Measurements from ENCODE around the gene TGFBR2.

Gene TGFBR2

GRCh38 chr3:30650348-30650995 is 44.1 kb downstream of the TGFBR2 start (continued):
- TF ChIP-seq ZSCAN30 (tag by site-specific recombination; IDR thresholded peaks at IDR 0.05) (no peak), FEZF1 (tag by site-specific recombination; IDR thresholded peaks at IDR 0.05) (no peak), ATF2 (tag by site-specific recombination; IDR thresholded peaks at IDR 0.05; ENCODE audit: low read depth) (no peak), ZNF404 (tag by site-specific recombination; IDR thresholded peaks at IDR 0.05) (no peak)
- TF ChIP-seq, protein P1, sequence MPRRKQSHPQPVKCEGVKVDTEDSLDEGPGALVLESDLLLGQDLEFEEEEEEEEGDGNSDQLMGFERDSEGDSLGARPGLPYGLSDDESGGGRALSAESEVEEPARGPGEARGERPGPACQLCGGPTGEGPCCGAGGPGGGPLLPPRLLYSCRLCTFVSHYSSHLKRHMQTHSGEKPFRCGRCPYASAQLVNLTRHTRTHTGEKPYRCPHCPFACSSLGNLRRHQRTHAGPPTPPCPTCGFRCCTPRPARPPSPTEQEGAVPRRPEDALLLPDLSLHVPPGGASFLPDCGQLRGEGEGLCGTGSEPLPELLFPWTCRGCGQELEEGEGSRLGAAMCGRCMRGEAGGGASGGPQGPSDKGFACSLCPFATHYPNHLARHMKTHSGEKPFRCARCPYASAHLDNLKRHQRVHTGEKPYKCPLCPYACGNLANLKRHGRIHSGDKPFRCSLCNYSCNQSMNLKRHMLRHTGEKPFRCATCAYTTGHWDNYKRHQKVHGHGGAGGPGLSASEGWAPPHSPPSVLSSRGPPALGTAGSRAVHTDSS (tag by site-specific recombination; IDR thresholded peaks at IDR 0.05) = no peak

DNA sequence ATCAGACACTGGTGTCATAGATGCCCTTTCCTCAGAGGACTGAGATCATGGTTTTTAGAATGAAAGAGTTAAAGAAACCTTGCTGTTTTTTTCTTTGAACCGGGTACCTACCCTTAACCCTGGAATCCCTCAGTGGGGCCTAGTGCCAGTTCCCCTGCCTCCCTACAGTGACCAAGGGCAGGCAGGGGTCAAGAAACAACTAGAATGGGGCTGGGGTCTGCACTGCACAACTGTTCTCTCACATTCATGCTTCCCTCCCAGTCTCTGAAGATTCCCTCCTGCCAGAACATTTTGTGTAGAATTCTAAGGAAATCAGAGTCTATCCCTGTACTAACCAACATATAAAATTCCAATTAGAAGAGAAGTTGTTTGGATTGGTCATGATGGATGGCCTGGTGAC is 47.9 kb downstream of the TGFBR2 start:
- TF ChIP-seq KLF7 (tag by site-specific recombination; IDR thresholded peaks at IDR 0.05; ENCODE audit: borderline replicate concordance) (no peak), ZNF18 (tag by site-specific recombination; IDR thresholded peaks at IDR 0.05) (no peak), ZNF112 (tag by site-specific recombination; IDR thresholded peaks at IDR 0.05) (no peak)
- H3K27ac ChIP-seq (ENCODE audit: extremely low read depth, low read depth, low read length) = no peak overlapping the region
- H3K4me3 ChIP-seq (ENCODE audit: low read depth, low read length) = no peak overlapping the region
- ChIA-PET CTCF (no interaction called here), POLR2A (no interaction called here)
- no peaks in the 10 kb centered on the region for H3K9me3 ChIP-seq (ENCODE audit: control insufficient read depth, insufficient read depth, low read depth, low read length)
- no peaks in the 10 kb centered on the region; the same call in 1 of the 2 replicates for H3K4me1 ChIP-seq (ENCODE audit: control insufficient read depth, insufficient read depth, low read length)
- H3K36me3 ChIP-seq (ENCODE audit: control insufficient read depth in 2 of 2, insufficient read depth in 1 of 2, low read length in 2 of 2) = peaks cover 0 to 47% of the 10 kb centered on the region in 2 experiments; a peak in 2 of 3 replicates

DNA sequence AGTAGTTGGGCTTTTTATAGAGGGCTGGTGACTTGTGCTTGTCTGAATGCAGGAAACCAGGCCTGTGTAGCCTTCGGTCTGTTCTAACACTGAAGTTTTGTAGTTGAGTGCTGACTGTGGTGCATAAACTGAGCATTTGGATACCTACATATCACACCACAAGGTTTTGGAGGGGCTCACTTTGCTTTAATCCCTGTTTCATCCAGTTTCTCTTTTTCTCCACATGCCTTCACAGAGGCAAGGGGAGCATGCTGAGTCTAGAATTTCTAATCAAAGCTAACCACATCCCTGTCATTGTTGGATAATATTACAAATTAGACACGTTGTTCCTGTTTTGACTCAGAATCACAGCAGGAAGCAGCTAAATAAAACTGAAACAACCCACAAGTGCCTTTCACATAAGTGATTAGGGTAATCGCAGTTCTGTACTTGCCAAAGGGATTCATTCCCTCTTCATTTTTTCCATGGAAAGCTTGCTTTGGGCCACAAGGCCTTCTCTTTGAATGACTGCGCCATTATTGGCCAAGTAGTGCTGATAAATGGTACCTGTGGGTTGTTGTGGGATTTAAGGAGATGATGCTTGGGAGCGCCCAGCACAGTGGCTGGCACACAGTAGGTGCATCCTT is 48.9 kb downstream of the TGFBR2 start:
- ChIA-PET CTCF (interaction anchor here (0.6 kb wide), 1 partner anchor 31 kb away, joined by 3 read pairs; no protein-coding TSS in a partner anchor), POLR2A (no interaction called here)
- no peak overlapping the region for H3K27ac ChIP-seq (ENCODE audit: extremely low read depth, low read depth, low read length)
- H3K4me3 ChIP-seq (ENCODE audit: low read depth, low read length) = no peak overlapping the region
- H3K4me1 ChIP-seq (ENCODE audit: control insufficient read depth, insufficient read depth, low read length) = no peaks in the 10 kb centered on the region; the same call in 1 of the 2 replicates
- no peaks in the 10 kb centered on the region for H3K9me3 ChIP-seq (ENCODE audit: control insufficient read depth, insufficient read depth, low read depth, low read length)
- H3K36me3 ChIP-seq (ENCODE audit: control insufficient read depth in 2 of 2, insufficient read depth in 1 of 2, low read length in 2 of 2) = peaks cover 0 to 40% of the 10 kb centered on the region in 2 experiments; a peak in 2 of 3 replicates
- TF ChIP-seq ZBTB1 (tag by site-specific recombination; IDR thresholded peaks at IDR 0.05) (no peak), ZBTB49 (tag by site-specific recombination; IDR thresholded peaks at IDR 0.05; ENCODE audit: low read depth) (no peak), ZNF132 (tag by site-specific recombination; IDR thresholded peaks at IDR 0.05; ENCODE audit: borderline replicate concordance) (no peak), ZNF140 (tag by site-specific recombination; IDR thresholded peaks at IDR 0.05) (no peak), ZNF169 (tag by site-specific recombination; IDR thresholded peaks at IDR 0.05) (no peak), TRIM28 (IDR thresholded peaks at IDR 0.05; ENCODE audit: borderline replicate concordance, low read length) (no peak), ZNF555 (tag by site-specific recombination; conservative IDR thresholded peaks at IDR 0.05) (no peak), REST (tag by site-specific recombination; IDR thresholded peaks at IDR 0.05) (no peak), ZNF2 (tag by site-specific recombination; IDR thresholded peaks at IDR 0.05) (no peak), ZBTB7A (tag by site-specific recombination; IDR thresholded peaks at IDR 0.05; ENCODE audit: low read depth) (no peak)
- TF ChIP-seq, protein P2, sequence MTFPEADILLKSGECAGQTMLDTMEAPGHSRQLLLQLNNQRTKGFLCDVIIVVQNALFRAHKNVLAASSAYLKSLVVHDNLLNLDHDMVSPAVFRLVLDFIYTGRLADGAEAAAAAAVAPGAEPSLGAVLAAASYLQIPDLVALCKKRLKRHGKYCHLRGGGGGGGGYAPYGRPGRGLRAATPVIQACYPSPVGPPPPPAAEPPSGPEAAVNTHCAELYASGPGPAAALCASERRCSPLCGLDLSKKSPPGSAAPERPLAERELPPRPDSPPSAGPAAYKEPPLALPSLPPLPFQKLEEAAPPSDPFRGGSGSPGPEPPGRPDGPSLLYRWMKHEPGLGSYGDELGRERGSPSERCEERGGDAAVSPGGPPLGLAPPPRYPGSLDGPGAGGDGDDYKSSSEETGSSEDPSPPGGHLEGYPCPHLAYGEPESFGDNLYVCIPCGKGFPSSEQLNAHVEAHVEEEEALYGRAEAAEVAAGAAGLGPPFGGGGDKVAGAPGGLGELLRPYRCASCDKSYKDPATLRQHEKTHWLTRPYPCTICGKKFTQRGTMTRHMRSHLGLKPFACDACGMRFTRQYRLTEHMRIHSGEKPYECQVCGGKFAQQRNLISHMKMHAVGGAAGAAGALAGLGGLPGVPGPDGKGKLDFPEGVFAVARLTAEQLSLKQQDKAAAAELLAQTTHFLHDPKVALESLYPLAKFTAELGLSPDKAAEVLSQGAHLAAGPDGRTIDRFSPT (tag by site-specific recombination; IDR thresholded peaks at IDR 0.05) = peak; percentile 69

Measured in HEK293 (cell line).